Neuronal stem cell (in vitro differentiated cells): ENCODE results near the gene TMEM108.

Source experiments
- DNase-seq: peaks from one replicate; pipeline ENCODE4 v3.0.0-alpha.2; 2013; ENCODE audit warnings: low spot score
- H2AFZ ChIP-seq: one replicate; pipeline ENCODE4 v1.6.1; 2013; ENCODE audit warnings: mild to moderate bottlenecking, low read length, inconsistent platforms
- H2AK5ac ChIP-seq: 2 replicates; pipeline ENCODE4 v1.6.1; 2013; ENCODE audit warnings: low read depth, mild to moderate bottlenecking, inconsistent platforms, low read length, moderate library complexity, mixed read lengths
- H2BK120ac ChIP-seq: 2 replicates; pipeline ENCODE4 v1.6.1; 2013; ENCODE audit warnings: low read depth, mild to moderate bottlenecking, inconsistent platforms, low read length, moderate library complexity, mixed read lengths
- H2BK12ac ChIP-seq: one replicate; pipeline ENCODE4 v1.6.1; 2013; ENCODE audit warnings: low read length, inconsistent platforms
- H2BK15ac ChIP-seq: 2 replicates; pipeline ENCODE4 v1.6.1; 2013; ENCODE audit warnings: mild to moderate bottlenecking, low read length, inconsistent platforms, mixed read lengths
- H2BK5ac ChIP-seq: one replicate; pipeline ENCODE4 v1.6.1; 2013; ENCODE audit warnings: inconsistent platforms, mild to moderate bottlenecking, low read length, moderate library complexity
- H3K14ac ChIP-seq: one replicate; pipeline ENCODE4 v1.6.1; 2013; ENCODE audit warnings: low read length, inconsistent platforms
- H3K18ac ChIP-seq: 2 replicates; pipeline ENCODE4 v1.6.1; 2013; ENCODE audit warnings: low read length, inconsistent platforms
- H3K23ac ChIP-seq: 2 replicates; pipeline ENCODE4 v1.6.1; 2013; ENCODE audit warnings: low read depth, mild to moderate bottlenecking, mixed read lengths, low read length, inconsistent platforms; ENCODE audit not compliant: poor library complexity
- H3K27ac ChIP-seq: replicated peaks from 3 replicates; pipeline ENCODE4 v1.5.1; 2013; ENCODE audit warnings: low read length, inconsistent platforms
- H3K27me3 ChIP-seq, 3 experiments: 2 replicates each; pipeline ENCODE4 v1.6.1; 2013; ENCODE audit warnings: low read length in 3 of 3, mild to moderate bottlenecking in 2 of 3, inconsistent platforms in 1 of 3, low read depth in 1 of 3, mixed read lengths in 1 of 3, moderate library complexity in 1 of 3; ENCODE audit not compliant: control insufficient read depth in 3 of 3, insufficient read depth in 3 of 3
- H3K36me3 ChIP-seq, 2 donors: replicated peaks in 1 of 2; 2 replicates each; pipeline ENCODE4 v1.6.1; 2013; ENCODE audit warnings: low read length in 2 of 2; ENCODE audit not compliant: control insufficient read depth in 2 of 2, insufficient read depth in 2 of 2
- H3K4ac ChIP-seq: 2 replicates; pipeline ENCODE4 v1.6.1; 2013; ENCODE audit warnings: inconsistent platforms, mild to moderate bottlenecking, low read length, moderate library complexity
- H3K4me1 ChIP-seq, 2 donors: 1 replicate in 1 of 2; 2 replicates in 1 of 2; pipeline ENCODE4 v1.6.1; 2013; ENCODE audit warnings: low read length in 2 of 2, low read depth in 1 of 2; ENCODE audit not compliant: control insufficient read depth in 2 of 2, insufficient read depth in 1 of 2
- H3K4me2 ChIP-seq: one replicate; pipeline ENCODE4 v1.6.1; 2013; ENCODE audit warnings: mild to moderate bottlenecking, low read length, inconsistent platforms; ENCODE audit not compliant: insufficient read depth, poor library complexity, severe bottlenecking
- H3K4me3 ChIP-seq, 2 donors: 2 replicates each; pipeline ENCODE4 v1.5.1; 2013; ENCODE audit warnings: low read length in 2 of 2, mild to moderate bottlenecking in 2 of 2, inconsistent platforms in 1 of 2, moderate library complexity in 1 of 2
- H3K79me1 ChIP-seq: one replicate; pipeline ENCODE4 v1.6.1; 2013; ENCODE audit warnings: low read depth, mild to moderate bottlenecking, inconsistent platforms, low read length, moderate library complexity
- H3K9ac ChIP-seq: one replicate; pipeline ENCODE4 v1.6.1; 2013; ENCODE audit warnings: mild to moderate bottlenecking, low read depth, low read length, inconsistent platforms; ENCODE audit not compliant: poor library complexity
- H3K9me3 ChIP-seq, 2 donors: replicated peaks in 1 of 2; 2 replicates each; pipeline versions ENCODE3 to v1.6.1; 2013; ENCODE audit warnings: low read length in 2 of 2, mild to moderate bottlenecking in 2 of 2, inconsistent platforms in 1 of 2, low read depth in 1 of 2, mixed read lengths in 1 of 2, moderate library complexity in 1 of 2; ENCODE audit not compliant: control insufficient read depth in 2 of 2, insufficient read depth in 1 of 2
- H4K8ac ChIP-seq: one replicate; pipeline ENCODE4 v1.6.1; 2013; ENCODE audit warnings: low read depth, mild to moderate bottlenecking, inconsistent platforms, low read length, moderate library complexity
- H4K91ac ChIP-seq: one replicate; pipeline ENCODE4 v1.6.1; 2013; ENCODE audit warnings: low read length, low read depth, mild to moderate bottlenecking, inconsistent platforms; ENCODE audit not compliant: poor library complexity
- WGBS, 2 donors: extraction: QIAGEN DNeasy Blood & Tissue Kit; methylation state at CpG; one replicate each; pipeline ENCODE4 v1.1.7; 2013; ENCODE audit warnings: missing lambda C conversion rate in 2 of 2, mixed read lengths in 1 of 2; ENCODE audit not compliant: insufficient read length in 2 of 2, insufficient replicate concordance in 1 of 2; ENCODE audit errors: extremely low coverage in 2 of 2; 5-methylcytosine and 5-hydroxymethylcytosine counted together

TMEM108 gene

GRCh38 chr3:133112666-133113065 lies 74.5 kb downstream of the TMEM108 start:
- Histone ChIP-seq H3K4me2 (no peak overlapping the region), H3K23ac (no peak overlapping the region), H3K9me3 (no peaks in the 10 kb centered on the region), H3K4me3 (no peak overlapping the region), H2BK12ac (no peak overlapping the region), H3K14ac (no peak overlapping the region), H2BK5ac (no peak overlapping the region), H3K18ac (no peak overlapping the region), H2BK15ac (no peak overlapping the region), H4K8ac (no peak overlapping the region), H2BK120ac (no peak overlapping the region), H3K4me1 (peaks cover 0 to 3% of the 10 kb centered on the region in 2 donors), H3K27me3 (no peaks in the 10 kb centered on the region), H2AK5ac (no peak overlapping the region), H4K91ac (no peak overlapping the region), H2AFZ (no peak overlapping the region), H3K4ac (no peak overlapping the region), H3K36me3 (no peaks in the 10 kb centered on the region), H3K9ac (no peak overlapping the region), H3K27ac (no peak overlapping the region), H3K79me1 (no peaks in the 10 kb centered on the region)
- WGBS, 2 donors: no CpG with 5 or more reads among the region's 2 CpGs
- no peak for DNase-seq

DNA sequence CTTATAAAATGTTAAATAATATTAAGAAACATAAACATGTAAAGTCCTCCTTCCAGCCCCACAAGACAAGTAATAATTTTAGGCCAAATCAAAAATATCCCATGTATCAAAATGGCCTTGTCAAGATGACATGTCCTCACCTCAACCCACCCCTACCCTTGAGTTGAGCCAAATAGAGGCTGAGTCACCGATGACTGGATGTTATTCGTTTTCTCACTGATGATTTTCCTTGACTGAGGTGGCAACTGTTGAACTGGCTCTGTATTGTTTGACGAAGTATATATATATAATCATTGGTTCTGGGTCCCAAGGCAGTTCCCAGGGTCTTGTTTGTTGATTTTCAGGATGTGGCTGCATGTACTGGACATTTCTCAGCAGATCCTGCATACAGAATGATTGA lies 75.3 kb downstream of the TMEM108 start:
- Histone ChIP-seq H3K79me1 (no peaks in the 10 kb centered on the region), H3K4me1 (peaks cover 0 to 4% of the 10 kb centered on the region in 2 donors), H3K14ac (no peak overlapping the region), H2BK5ac (no peak overlapping the region), H3K4me2 (no peak overlapping the region), H4K91ac (no peak overlapping the region), H3K4me3 (no peak overlapping the region), H3K9me3 (no peaks in the 10 kb centered on the region), H3K36me3 (no peaks in the 10 kb centered on the region), H3K27ac (no peak overlapping the region), H2BK15ac (no peak overlapping the region), H2BK120ac (no peak overlapping the region), H3K23ac (no peak overlapping the region), H3K9ac (no peak overlapping the region), H4K8ac (no peak overlapping the region), H2AK5ac (no peak overlapping the region), H2BK12ac (no peak overlapping the region), H3K18ac (no peak overlapping the region), H3K27me3 (no peaks in the 10 kb centered on the region), H2AFZ (no peak overlapping the region), H3K4ac (no peak overlapping the region)
- DNase-seq: no peak
- no CpG with 5 or more reads among the region's 3 CpGs for WGBS, 2 donors

DNA sequence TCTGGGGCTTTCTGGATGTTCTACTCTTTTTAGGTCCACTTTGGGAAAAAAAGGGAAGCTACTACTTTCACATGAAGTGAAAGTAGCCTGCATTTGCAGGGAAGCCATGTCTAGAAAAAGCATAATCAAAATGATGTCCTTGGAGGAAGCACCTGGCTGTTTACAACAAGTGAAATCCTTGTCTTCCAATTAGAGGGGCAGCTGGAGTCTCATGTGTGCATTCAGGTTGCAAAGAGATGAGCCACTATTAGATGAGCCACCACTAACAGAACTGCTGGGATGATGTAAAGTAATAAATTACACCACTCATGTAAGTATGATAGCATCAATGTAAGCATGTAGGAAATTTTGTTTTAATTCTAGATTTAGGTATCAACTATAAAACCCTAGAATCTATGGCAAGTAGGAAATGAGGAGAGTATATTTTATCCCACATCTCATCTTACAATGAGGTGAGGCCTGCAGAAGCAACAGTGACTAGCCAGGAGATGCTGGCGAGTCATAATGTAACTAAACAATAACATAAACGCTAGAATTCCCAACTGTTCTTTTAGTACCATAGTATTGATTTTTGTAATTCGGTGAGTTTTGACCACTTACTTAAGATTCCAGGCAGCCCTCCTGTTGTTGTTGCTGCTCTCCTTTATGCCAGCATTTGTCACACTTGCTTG lies 75.9 kb downstream of the TMEM108 start:
- Histone ChIP-seq H3K14ac (no peak overlapping the region), H2AK5ac (no peak overlapping the region), H3K4me3 (no peak overlapping the region), H4K91ac (no peak overlapping the region), H2AFZ (no peak overlapping the region), H2BK15ac (no peak overlapping the region), H3K9ac (no peak overlapping the region), H3K36me3 (no peaks in the 10 kb centered on the region), H3K18ac (no peak overlapping the region), H3K27ac (no peak overlapping the region), H3K79me1 (no peaks in the 10 kb centered on the region), H4K8ac (no peak overlapping the region), H2BK120ac (no peak overlapping the region), H2BK5ac (no peak overlapping the region), H3K23ac (no peak overlapping the region), H2BK12ac (no peak overlapping the region), H3K4me2 (no peak overlapping the region), H3K4me1 (peaks cover 0 to 9% of the 10 kb centered on the region in 2 donors), H3K4ac (no peak overlapping the region), H3K27me3 (no peaks in the 10 kb centered on the region), H3K9me3 (no peaks in the 10 kb centered on the region)
- WGBS, 2 donors: no CpG with 5 or more reads among the region's 3 CpGs
- DNase-seq: no peak

DNA sequence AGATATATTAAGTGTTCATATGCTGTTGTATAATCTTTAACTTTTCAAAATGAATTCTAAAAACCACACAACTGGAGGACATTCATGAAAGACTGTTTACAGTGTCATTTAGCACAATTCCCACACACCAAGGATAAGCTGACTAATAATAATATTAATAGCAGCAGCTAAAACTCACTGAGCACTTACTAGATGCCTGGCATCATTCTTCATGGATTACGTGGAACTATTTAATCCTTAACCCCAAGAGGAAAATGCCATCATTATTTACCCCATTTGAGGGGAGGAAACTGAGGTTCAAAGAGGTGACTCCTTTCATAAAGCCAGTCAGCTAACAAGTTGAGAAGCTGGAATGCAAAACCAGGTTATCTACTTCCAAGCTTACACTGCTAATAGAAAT lies 77.0 kb downstream of the TMEM108 start:
- H2BK120ac ChIP-seq: no peak overlapping the region
- no peaks in the 10 kb centered on the region for H3K36me3 ChIP-seq
- H2BK15ac ChIP-seq: no peak overlapping the region
- no peaks in the 10 kb centered on the region for H3K27me3 ChIP-seq
- H2BK12ac ChIP-seq: no peak overlapping the region
- H3K18ac ChIP-seq: no peak overlapping the region
- no peak overlapping the region for H3K9ac ChIP-seq
- H3K4me2 ChIP-seq: no peak overlapping the region
- H3K27ac ChIP-seq: no peak overlapping the region
- no peak for DNase-seq
- no CpG with 5 or more reads among the region's 1 CpG for WGBS, 2 donors
- H2AFZ ChIP-seq: no peak overlapping the region
- H3K4ac ChIP-seq: no peak overlapping the region
- no peak overlapping the region for H4K8ac ChIP-seq
- H3K79me1 ChIP-seq: no peaks in the 10 kb centered on the region
- H3K9me3 ChIP-seq: no peaks in the 10 kb centered on the region
- no peak overlapping the region for H3K23ac ChIP-seq
- H2AK5ac ChIP-seq: no peak overlapping the region
- H3K4me1 ChIP-seq: peaks cover 0 to 9% of the 10 kb centered on the region in 2 donors
- H2BK5ac ChIP-seq: no peak overlapping the region
- H3K14ac ChIP-seq: no peak overlapping the region
- H4K91ac ChIP-seq: no peak overlapping the region
- H3K4me3 ChIP-seq: no peak overlapping the region
